Measurements from ENCODE around the gene STARD3NL. TPM values are rescaled to one million over a fixed set of nuclear protein-coding genes. Genes with fewer than 3 reads are reported as not detected.
"Not testable (repeated sequence)": the region's sequence is repeated elsewhere in the genome, so short reads cannot be mapped to it uniquely, and the experiment has no call there.

STARD3NL gene
- total RNA-seq, 2 experiments from 2014 or later = 22.0 TPM

- ATAC-seq (ENCODE audit: low read depth) (no peak), DNase-seq (no peak)
- no peak overlapping the region for H3K27ac Mint-ChIP-seq
- H3K4me3 Mint-ChIP-seq = no peak overlapping the region
- POLR2A ChIA-PET = no interaction called here
- H3K27me3 Mint-ChIP-seq = no peaks in the 10 kb centered on the region
- H3K36me3 Mint-ChIP-seq = peaks cover 31% of the 10 kb centered on the region
- H3K9me3 Mint-ChIP-seq = no peaks in the 10 kb centered on the region
- H3K4me1 Mint-ChIP-seq = peaks cover 24% of the 10 kb centered on the region
These were observed 63.0 kb downstream of the STARD3NL start for GRCh38 chr7:38241071-38241470.

GRCh38 chr7:38242814-38243213 is 64.8 kb downstream of the STARD3NL start:
- no peak for ATAC-seq (ENCODE audit: low read depth)
- peaks cover 19% of the 10 kb centered on the region for H3K4me1 Mint-ChIP-seq
- POLR2A ChIA-PET = interaction anchor here (0.7 kb wide), 1 partner anchor 20 kb away, joined by 3 read pairs; no protein-coding TSS in a partner anchor

GRCh38 chr7:38243345-38243744 is 65.3 kb downstream of the STARD3NL start:
- not testable (repeated sequence) for H3K27me3 Mint-ChIP-seq; H3K9me3 Mint-ChIP-seq; H3K27ac Mint-ChIP-seq; ATAC-seq (ENCODE audit: low read depth); H3K4me3 Mint-ChIP-seq; DNase-seq
- POLR2A ChIA-PET = interaction anchor here (0.7 kb wide), 1 partner anchor 19 kb away, joined by 3 read pairs; no protein-coding TSS in a partner anchor
- Mint-ChIP-seq H3K36me3 (peaks cover 30% of the 10 kb centered on the region), H3K4me1 (peaks cover 22% of the 10 kb centered on the region)

More at GRCh38 chr7:38242814-38243213, 64.8 kb downstream of the STARD3NL start:
- H3K27ac Mint-ChIP-seq = no peak overlapping the region
- no peak for DNase-seq
- H3K9me3 Mint-ChIP-seq = no peaks in the 10 kb centered on the region
- H3K4me3 Mint-ChIP-seq = no peak overlapping the region
- peaks cover 28% of the 10 kb centered on the region for H3K36me3 Mint-ChIP-seq
- H3K27me3 Mint-ChIP-seq = no peaks in the 10 kb centered on the region

GRCh38 chr7:38244516-38244915 is 66.5 kb downstream of the STARD3NL start:
- DNase-seq = no peak
- H3K27ac Mint-ChIP-seq = no peak overlapping the region

GRCh38 chr7:38245409-38245977 is 67.4 kb downstream of the STARD3NL start:
- H3K27ac Mint-ChIP-seq = peak overlapping the region; percentile 30
- H3K36me3 Mint-ChIP-seq = peaks cover 39% of the 10 kb centered on the region
- peak overlapping the region; percentile 5 for H3K4me3 Mint-ChIP-seq
- ATAC-seq (ENCODE audit: low read depth) (peak; percentile 75), DNase-seq (no peak)
- H3K27me3 Mint-ChIP-seq = no peaks in the 10 kb centered on the region
- H3K4me1 Mint-ChIP-seq = peaks cover 24% of the 10 kb centered on the region
- H3K9me3 Mint-ChIP-seq = no peaks in the 10 kb centered on the region
- POLR2A ChIA-PET = interaction anchor here (1.2 kb wide), 1 partner anchor 11 kb away, joined by 4 read pairs; no protein-coding TSS in a partner anchor

More at GRCh38 chr7:38244516-38244915, 66.5 kb downstream of the STARD3NL start:
- Mint-ChIP-seq H3K4me3 (peak overlapping the region; percentile 12), H3K27me3 (no peaks in the 10 kb centered on the region), H3K36me3 (peaks cover 35% of the 10 kb centered on the region), H3K4me1 (peaks cover 22% of the 10 kb centered on the region), H3K9me3 (no peaks in the 10 kb centered on the region)
- ATAC-seq (ENCODE audit: low read depth) = no peak
- POLR2A ChIA-PET = interaction anchor here (0.7 kb wide), 1 partner anchor 132 kb away, joined by 3 read pairs; no protein-coding TSS in a partner anchor

- H3K27me3 Mint-ChIP-seq = no peaks in the 10 kb centered on the region
- peaks cover 38% of the 10 kb centered on the region for H3K36me3 Mint-ChIP-seq
- peak overlapping the region; percentile 44 for H3K4me3 Mint-ChIP-seq
- peaks cover 24% of the 10 kb centered on the region for H3K4me1 Mint-ChIP-seq
- no peaks in the 10 kb centered on the region for H3K9me3 Mint-ChIP-seq
- peak overlapping the region; percentile 28 for H3K27ac Mint-ChIP-seq
- POLR2A ChIA-PET = no interaction called here
- DNase-seq (no peak), ATAC-seq (ENCODE audit: low read depth) (no peak)
These were observed 70.1 kb downstream of the STARD3NL start for GRCh38 chr7:38248069-38248567.

- Mint-ChIP-seq H3K4me3 (peak overlapping the region; percentile 59), H3K4me1 (peaks cover 24% of the 10 kb centered on the region), H3K36me3 (peaks cover 34% of the 10 kb centered on the region)
- H3K27me3 Mint-ChIP-seq; H3K27ac Mint-ChIP-seq; DNase-seq; ATAC-seq (ENCODE audit: low read depth); POLR2A ChIA-PET; H3K9me3 Mint-ChIP-seq: not testable (repeated sequence)
These were observed 71.8 kb downstream of the STARD3NL start for GRCh38 chr7:38249849-38250248.

GRCh38 chr7:38257350-38257677 is 79.3 kb downstream of the STARD3NL start:
- DNase-seq = no peak
- POLR2A ChIA-PET = no interaction called here
- Mint-ChIP-seq H3K27me3 (no peaks in the 10 kb centered on the region), H3K27ac (no peak overlapping the region), H3K9me3 (no peaks in the 10 kb centered on the region), H3K4me3 (no peak overlapping the region), H3K36me3 (no peaks in the 10 kb centered on the region), H3K4me1 (no peaks in the 10 kb centered on the region)
- no peak for ATAC-seq (ENCODE audit: low read depth)

GRCh38 chr7:38259157-38259556 is 81.1 kb downstream of the STARD3NL start:
- POLR2A ChIA-PET; DNase-seq; H3K4me3 Mint-ChIP-seq; ATAC-seq (ENCODE audit: low read depth); H3K27me3 Mint-ChIP-seq; H3K36me3 Mint-ChIP-seq; H3K4me1 Mint-ChIP-seq; H3K27ac Mint-ChIP-seq; H3K9me3 Mint-ChIP-seq: not testable (repeated sequence)

GRCh38 chr7:38261601-38262000 is 83.6 kb downstream of the STARD3NL start:
- POLR2A ChIA-PET = interaction anchor here (0.6 kb wide), 1 partner anchor 50 kb away, joined by 4 read pairs; no protein-coding TSS in a partner anchor
- H3K4me1 Mint-ChIP-seq; H3K36me3 Mint-ChIP-seq; ATAC-seq (ENCODE audit: low read depth); DNase-seq; H3K4me3 Mint-ChIP-seq; H3K9me3 Mint-ChIP-seq; H3K27ac Mint-ChIP-seq; H3K27me3 Mint-ChIP-seq: not testable (repeated sequence)

GRCh38 chr7:38262026-38262425 is 84.0 kb downstream of the STARD3NL start:
- H3K4me1 Mint-ChIP-seq; DNase-seq; H3K27ac Mint-ChIP-seq; H3K36me3 Mint-ChIP-seq; ATAC-seq (ENCODE audit: low read depth); POLR2A ChIA-PET; H3K9me3 Mint-ChIP-seq; H3K27me3 Mint-ChIP-seq: not testable (repeated sequence)
- H3K4me3 Mint-ChIP-seq = peak overlapping the region; percentile 19

GRCh38 chr7:38262545-38262944 is 84.5 kb downstream of the STARD3NL start:
- Mint-ChIP-seq H3K27ac (no peak overlapping the region), H3K4me3 (peak overlapping the region; percentile 8), H3K27me3 (no peaks in the 10 kb centered on the region), H3K4me1 (peaks cover 2% of the 10 kb centered on the region), H3K9me3 (no peaks in the 10 kb centered on the region), H3K36me3 (no peaks in the 10 kb centered on the region)
- POLR2A ChIA-PET = interaction anchor here (0.5 kb wide), 1 partner anchor 20 kb away, joined by 3 read pairs; no protein-coding TSS in a partner anchor
- ATAC-seq (ENCODE audit: low read depth) (no peak), DNase-seq (no peak)

- not testable (repeated sequence) for ATAC-seq (ENCODE audit: low read depth)
These were observed 85.2 kb downstream of the STARD3NL start for GRCh38 chr7:38263274-38263673.

GRCh38 chr7:38264602-38265001 is 86.6 kb downstream of the STARD3NL start:
- H3K4me1 Mint-ChIP-seq; H3K9me3 Mint-ChIP-seq; DNase-seq; ATAC-seq (ENCODE audit: low read depth); POLR2A ChIA-PET; H3K27me3 Mint-ChIP-seq; H3K27ac Mint-ChIP-seq; H3K36me3 Mint-ChIP-seq: not testable (repeated sequence)
- H3K4me3 Mint-ChIP-seq = peak overlapping the region; percentile 47

More at GRCh38 chr7:38263274-38263673, 85.2 kb downstream of the STARD3NL start:
- H3K4me1 Mint-ChIP-seq, H3K36me3 Mint-ChIP-seq, H3K9me3 Mint-ChIP-seq, H3K27me3 Mint-ChIP-seq, H3K4me3 Mint-ChIP-seq, H3K27ac Mint-ChIP-seq, DNase-seq: not testable (repeated sequence)
- POLR2A ChIA-PET = interaction anchor here (0.5 kb wide), 1 partner anchor 20 kb away, joined by 3 read pairs; no protein-coding TSS in a partner anchor
